ENCODE results near the gene IRGQ. TPM values are rescaled to one million over a fixed set of nuclear protein-coding genes. Genes with fewer than 3 reads are reported as not detected.
A peak's percentile ranks its signal among the peaks of the same experiment; 100 is the strongest.

The IRGQ gene
- total RNA-seq, 1 donor from 2014 or later: 27.4 TPM

DNA sequence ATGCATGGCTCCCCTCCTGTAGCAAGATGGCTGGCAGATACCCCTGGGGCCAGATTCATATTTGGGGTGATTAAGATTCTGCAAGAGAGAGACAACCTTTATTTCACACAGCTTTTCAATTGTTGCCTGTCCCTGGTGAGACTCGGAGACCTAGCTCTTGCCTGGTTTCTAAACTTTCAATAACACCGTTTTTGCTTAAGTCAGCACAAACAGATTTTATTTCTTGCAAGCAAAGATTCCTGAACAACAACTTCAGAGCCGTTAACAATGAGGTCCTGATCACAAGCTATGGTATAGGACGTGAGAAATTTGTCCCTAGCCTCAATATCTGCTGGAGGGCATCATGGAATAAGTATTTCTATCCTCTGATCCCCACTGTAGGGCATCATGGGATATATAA, 46.6 kb upstream of the IRGQ start:
- H3K36me3 Mint-ChIP-seq: peaks cover 11% of the 10 kb centered on the region
- H3K27ac Mint-ChIP-seq: no peak overlapping the region
- peaks cover 23% of the 10 kb centered on the region for H3K4me1 Mint-ChIP-seq
- H3F3A ChIP-seq (ENCODE audit: low read depth): peaks cover 4% of the 10 kb centered on the region
- no peak overlapping the region for H3K9ac ChIP-seq
- peaks cover 2% of the 10 kb centered on the region for H3K9me3 Mint-ChIP-seq
- no peak for DNase-seq (ENCODE audit: low spot score)
- no peak overlapping the region for H3K4me2 ChIP-seq
- peaks cover 15% of the 10 kb centered on the region for H4K20me1 ChIP-seq (ENCODE audit: low read depth)
- H3K27me3 ChIP-seq: peaks cover 44% of the 10 kb centered on the region
- no peaks in the 10 kb centered on the region for H3K9me3 ChIP-seq (ENCODE audit: low read depth)
- H3K4me3 Mint-ChIP-seq: no peak overlapping the region
- H3K27ac ChIP-seq: no peak overlapping the region
- TF ChIP-seq, protein P1, sequence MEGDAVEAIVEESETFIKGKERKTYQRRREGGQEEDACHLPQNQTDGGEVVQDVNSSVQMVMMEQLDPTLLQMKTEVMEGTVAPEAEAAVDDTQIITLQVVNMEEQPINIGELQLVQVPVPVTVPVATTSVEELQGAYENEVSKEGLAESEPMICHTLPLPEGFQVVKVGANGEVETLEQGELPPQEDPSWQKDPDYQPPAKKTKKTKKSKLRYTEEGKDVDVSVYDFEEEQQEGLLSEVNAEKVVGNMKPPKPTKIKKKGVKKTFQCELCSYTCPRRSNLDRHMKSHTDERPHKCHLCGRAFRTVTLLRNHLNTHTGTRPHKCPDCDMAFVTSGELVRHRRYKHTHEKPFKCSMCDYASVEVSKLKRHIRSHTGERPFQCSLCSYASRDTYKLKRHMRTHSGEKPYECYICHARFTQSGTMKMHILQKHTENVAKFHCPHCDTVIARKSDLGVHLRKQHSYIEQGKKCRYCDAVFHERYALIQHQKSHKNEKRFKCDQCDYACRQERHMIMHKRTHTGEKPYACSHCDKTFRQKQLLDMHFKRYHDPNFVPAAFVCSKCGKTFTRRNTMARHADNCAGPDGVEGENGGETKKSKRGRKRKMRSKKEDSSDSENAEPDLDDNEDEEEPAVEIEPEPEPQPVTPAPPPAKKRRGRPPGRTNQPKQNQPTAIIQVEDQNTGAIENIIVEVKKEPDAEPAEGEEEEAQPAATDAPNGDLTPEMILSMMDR (IDR thresholded peaks at IDR 0.05): no peak
- no peak for TF ChIP-seq EZH2phosphoT487 (IDR thresholded peaks at IDR 0.05)
- TF ChIP-seq EZH2 (IDR thresholded peaks at IDR 0.05): no peak
- H3K4me3 ChIP-seq: no peak overlapping the region
- no peak overlapping the region for H2AFZ ChIP-seq (replicated peaks)
- no peaks in the 10 kb centered on the region for H3K36me3 ChIP-seq
- peaks cover 16% of the 10 kb centered on the region for H3K27me3 Mint-ChIP-seq (ENCODE audit: insufficient read depth, low read depth)
- peaks cover 6% of the 10 kb centered on the region for H3K4me1 ChIP-seq
- H3K79me2 ChIP-seq (ENCODE audit: low read depth): peaks cover 12% of the 10 kb centered on the region

DNA sequence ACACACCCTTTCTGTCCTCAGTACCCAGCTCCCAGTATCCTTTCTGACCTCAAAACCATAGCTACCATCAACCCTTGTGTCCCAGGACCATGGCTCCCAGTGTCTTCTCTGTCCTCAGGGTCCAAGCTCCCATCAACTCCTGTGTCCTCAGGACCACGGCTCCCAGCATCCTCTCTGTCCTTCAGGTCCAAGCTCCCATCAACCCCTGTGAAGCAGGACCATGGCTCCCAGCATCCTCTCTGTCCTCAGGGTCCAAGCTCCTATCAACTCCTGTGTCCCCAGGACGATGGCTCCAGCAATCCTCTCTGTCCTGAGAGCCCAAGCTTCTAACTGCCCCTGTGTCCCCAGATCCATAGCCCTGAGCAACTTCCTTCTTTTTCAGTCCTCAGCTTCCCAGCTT, 45.4 kb upstream of the IRGQ start:
- peaks cover 45% of the 10 kb centered on the region for H3K27me3 ChIP-seq
- peaks cover 9% of the 10 kb centered on the region for H3K4me1 ChIP-seq
- H3F3A ChIP-seq (ENCODE audit: low read depth): peaks cover 4% of the 10 kb centered on the region
- no peak overlapping the region for H3K27ac ChIP-seq
- H3K9ac ChIP-seq: no peak overlapping the region
- TF ChIP-seq EZH2phosphoT487 (IDR thresholded peaks at IDR 0.05): no peak
- no peak for TF ChIP-seq EZH2 (IDR thresholded peaks at IDR 0.05)
- TF ChIP-seq, protein P1 (IDR thresholded peaks at IDR 0.05): no peak
- no peak overlapping the region for H3K4me3 ChIP-seq
- H3K9me3 ChIP-seq (ENCODE audit: low read depth): no peaks in the 10 kb centered on the region
- Mint-ChIP-seq H3K36me3 (peaks cover 3% of the 10 kb centered on the region), H3K27me3 (ENCODE audit: insufficient read depth, low read depth) (peaks cover 15% of the 10 kb centered on the region), H3K27ac (peak overlapping the region; percentile 16), H3K4me3 (peak overlapping the region; percentile 80), H3K9me3 (peaks cover 2% of the 10 kb centered on the region), H3K4me1 (peaks cover 31% of the 10 kb centered on the region)
- peaks cover 12% of the 10 kb centered on the region for H3K79me2 ChIP-seq (ENCODE audit: low read depth)
- peaks cover 20% of the 10 kb centered on the region for H4K20me1 ChIP-seq (ENCODE audit: low read depth)
- no peak overlapping the region for H3K4me2 ChIP-seq
- DNase-seq (ENCODE audit: low spot score): no peak
- H3K36me3 ChIP-seq: no peaks in the 10 kb centered on the region
- no peak overlapping the region for H2AFZ ChIP-seq (replicated peaks)

DNA sequence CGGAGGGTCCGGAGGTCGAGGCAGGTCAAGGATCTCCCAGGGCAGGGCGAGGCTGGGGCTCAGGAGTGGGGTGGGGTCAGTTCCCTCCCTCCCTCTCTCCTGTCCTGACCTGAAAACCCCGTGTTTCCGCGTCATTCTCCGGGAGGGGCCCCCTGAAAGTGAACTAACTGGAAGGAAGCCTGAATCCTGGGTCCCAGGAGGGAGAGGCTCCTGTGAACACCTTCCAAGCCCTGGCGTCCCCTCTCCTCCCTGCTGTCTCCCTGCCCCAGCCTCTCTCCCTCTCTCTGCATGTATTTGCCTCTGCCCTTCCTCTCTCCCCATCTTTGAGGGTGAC, 44.5 kb upstream of the IRGQ start:
- H3K27me3 Mint-ChIP-seq (ENCODE audit: insufficient read depth, low read depth): peaks cover 15% of the 10 kb centered on the region
- Histone ChIP-seq H3K9ac (no peak overlapping the region), H3F3A (ENCODE audit: low read depth) (peaks cover 14% of the 10 kb centered on the region), H3K4me2 (peak overlapping the region; percentile 93), H3K27me3 (peaks cover 45% of the 10 kb centered on the region), H3K4me3 (peak overlapping the region; percentile 53), H2AFZ (replicated peaks) (no peak overlapping the region), H3K27ac (no peak overlapping the region), H3K79me2 (ENCODE audit: low read depth) (peaks cover 12% of the 10 kb centered on the region), H3K4me1 (peaks cover 14% of the 10 kb centered on the region), H3K36me3 (no peaks in the 10 kb centered on the region), H3K9me3 (ENCODE audit: low read depth) (no peaks in the 10 kb centered on the region), H4K20me1 (ENCODE audit: low read depth) (peaks cover 26% of the 10 kb centered on the region)
- TF ChIP-seq EZH2 (IDR thresholded peaks at IDR 0.05) (no peak), EZH2phosphoT487 (IDR thresholded peaks at IDR 0.05) (no peak)
- TF ChIP-seq, protein P1 (IDR thresholded peaks at IDR 0.05): no peak
- DNase-seq (ENCODE audit: low spot score): no peak
- peaks cover 2% of the 10 kb centered on the region for H3K36me3 Mint-ChIP-seq
- H3K4me1 Mint-ChIP-seq: peaks cover 37% of the 10 kb centered on the region
- peaks cover 2% of the 10 kb centered on the region for H3K9me3 Mint-ChIP-seq
- H3K4me3 Mint-ChIP-seq: peak overlapping the region; percentile 89
- peak overlapping the region; percentile 57 for H3K27ac Mint-ChIP-seq
